Effector CD8-positive, alpha-beta T cell (primary cell): ENCODE data around the gene ZSWIM1.

Source experiments
- DNase-seq: peaks from one replicate; lab custom pipeline; 2025; lab: John Stamatoyannopoulos, UW

ZSWIM1 gene

GRCh38 chr20:45909336-45909808 is 28.3 kb downstream of the ZSWIM1 start:
- no peak for DNase-seq

- no peak for DNase-seq
Measured at GRCh38 chr20:45909817-45910669, 29.0 kb downstream of the ZSWIM1 start.

- peak; percentile 85 for DNase-seq
Measured at GRCh38 chr20:45910670-45911485, 29.9 kb downstream of the ZSWIM1 start.

- peak; percentile 13 for DNase-seq
Measured at GRCh38 chr20:45911486-45912343, 30.7 kb downstream of the ZSWIM1 start, which contains the start of gene PLTP. PLTP (minus strand) TSS chr20:45912155; CDS start chr20:45911452, 703 bp downstream.

GRCh38 chr20:45912344-45912682 is 31.3 kb downstream of the ZSWIM1 start:
- DNase-seq, result no peak

- DNase-seq, result no peak
Measured at GRCh38 chr20:45913116-45913515, 32.1 kb downstream of the ZSWIM1 start.

GRCh38 chr20:45917790-45918141 is 36.7 kb downstream of the ZSWIM1 start:
- no peak for DNase-seq

GRCh38 chr20:45918182-45918737 is 37.2 kb downstream of the ZSWIM1 start:
- DNase-seq, result no peak

- no peak for DNase-seq
Measured at GRCh38 chr20:45918779-45919537, 37.9 kb downstream of the ZSWIM1 start.

- DNase-seq, result no peak
Measured at GRCh38 chr20:45919542-45920399, 38.7 kb downstream of the ZSWIM1 start.

- DNase-seq, result no peak
Measured at GRCh38 chr20:45920462-45921336, 39.7 kb downstream of the ZSWIM1 start.

GRCh38 chr20:45921337-45922189 is 40.5 kb downstream of the ZSWIM1 start:
- DNase-seq, result no peak

- DNase-seq, result no peak
Measured at GRCh38 chr20:45924391-45925261, 43.6 kb downstream of the ZSWIM1 start.

- no peak for DNase-seq
Measured at GRCh38 chr20:45925821-45926506, 44.9 kb downstream of the ZSWIM1 start.

- DNase-seq, result no peak
Measured at GRCh38 chr20:45926731-45927070, 45.7 kb downstream of the ZSWIM1 start.

- no peak for DNase-seq
Measured at GRCh38 chr20:45927071-45927878, 46.2 kb downstream of the ZSWIM1 start.
